LNCAP (cell line): ENCODE data around the gene HNF1A.

Source experiments
- CTCF ChIP-seq: fragments of 450-650 bp; IDR thresholded peaks from 2 replicates; pipeline ENCODE4 v1.5.1; 2017; ENCODE audit warnings: mild to moderate bottlenecking

Gene HNF1A

GRCh38 chr12:120979220-120979861, 998 bp downstream of the HNF1A start:
- no peak for TF ChIP-seq CTCF

- TF ChIP-seq CTCF, result no peak
Measured at GRCh38 chr12:120979862-120980696, 1.7 kb downstream of the HNF1A start.

GRCh38 chr12:120980800-120981368, 2.5 kb downstream of the HNF1A start:
- no peak for TF ChIP-seq CTCF

- TF ChIP-seq CTCF, result no peak
Measured at GRCh38 chr12:120981407-120981941, 3.1 kb downstream of the HNF1A start.

GRCh38 chr12:120982659-120983058, 4.3 kb downstream of the HNF1A start:
- TF ChIP-seq CTCF, result no peak

DNA sequence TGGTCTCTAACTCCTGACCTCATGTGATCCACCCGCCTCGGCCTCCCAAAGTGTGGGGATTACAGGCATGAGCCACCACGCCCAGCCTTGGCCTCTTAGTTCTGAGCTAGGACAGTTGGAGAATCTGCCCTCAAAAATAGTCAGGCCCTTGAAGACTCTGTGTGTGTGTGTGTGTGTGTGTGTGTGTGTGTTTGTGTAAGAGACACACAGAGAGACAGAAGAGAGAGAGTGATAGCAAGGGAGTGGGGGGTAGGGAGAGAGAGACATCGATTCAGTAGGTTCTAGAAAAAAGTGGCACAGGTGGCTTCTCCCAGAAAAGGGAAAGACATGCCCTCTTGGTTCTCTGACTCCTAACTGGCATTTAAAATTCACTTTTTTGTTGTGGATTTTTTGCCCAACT, 5.4 kb downstream of the HNF1A start:
- TF ChIP-seq CTCF, result no peak

GRCh38 chr12:120984351-120984898, 6.1 kb downstream of the HNF1A start:
- no peak for TF ChIP-seq CTCF
